ENCODE results near the gene DCANP1. TPM values are rescaled to one million over a fixed set of nuclear protein-coding genes. Genes with fewer than 3 reads are reported as not detected.
"Not testable (repeated sequence)": the region's sequence is repeated elsewhere in the genome, so short reads cannot be mapped to it uniquely, and the experiment has no call there.

The DCANP1 gene, protein sequence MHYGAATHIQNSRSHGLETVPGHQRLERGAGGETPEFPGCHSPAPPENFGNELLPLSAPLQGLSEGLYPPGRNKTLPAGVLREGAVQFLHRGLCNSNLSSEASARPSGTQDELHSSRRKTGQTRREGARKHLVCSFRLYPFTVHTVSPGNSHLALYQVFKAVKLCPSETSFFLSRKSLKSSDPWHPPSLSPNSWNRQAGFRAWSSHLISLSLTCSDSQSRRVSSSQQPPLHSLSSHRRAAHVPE
- 0.10 TPM in 1 of 2 replicates, not detected in the other for total RNA-seq
- total RNA-seq (2013), result 0.02 TPM
- polyA plus RNA-seq, result not detected in 2 replicates
- not detected in 2 replicates for polyA minus RNA-seq

- H3K79me2 ChIP-seq (ENCODE audit: control insufficient read depth, insufficient read depth, low read length), result no peaks in the 10 kb centered on the region
- TF ChIP-seq, protein P1, sequence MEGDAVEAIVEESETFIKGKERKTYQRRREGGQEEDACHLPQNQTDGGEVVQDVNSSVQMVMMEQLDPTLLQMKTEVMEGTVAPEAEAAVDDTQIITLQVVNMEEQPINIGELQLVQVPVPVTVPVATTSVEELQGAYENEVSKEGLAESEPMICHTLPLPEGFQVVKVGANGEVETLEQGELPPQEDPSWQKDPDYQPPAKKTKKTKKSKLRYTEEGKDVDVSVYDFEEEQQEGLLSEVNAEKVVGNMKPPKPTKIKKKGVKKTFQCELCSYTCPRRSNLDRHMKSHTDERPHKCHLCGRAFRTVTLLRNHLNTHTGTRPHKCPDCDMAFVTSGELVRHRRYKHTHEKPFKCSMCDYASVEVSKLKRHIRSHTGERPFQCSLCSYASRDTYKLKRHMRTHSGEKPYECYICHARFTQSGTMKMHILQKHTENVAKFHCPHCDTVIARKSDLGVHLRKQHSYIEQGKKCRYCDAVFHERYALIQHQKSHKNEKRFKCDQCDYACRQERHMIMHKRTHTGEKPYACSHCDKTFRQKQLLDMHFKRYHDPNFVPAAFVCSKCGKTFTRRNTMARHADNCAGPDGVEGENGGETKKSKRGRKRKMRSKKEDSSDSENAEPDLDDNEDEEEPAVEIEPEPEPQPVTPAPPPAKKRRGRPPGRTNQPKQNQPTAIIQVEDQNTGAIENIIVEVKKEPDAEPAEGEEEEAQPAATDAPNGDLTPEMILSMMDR (IDR thresholded peaks at IDR 0.05), result no peak
- TF ChIP-seq EZH2 (IDR thresholded peaks at IDR 0.05; ENCODE audit: borderline replicate concordance, insufficient read depth, low read depth, low read length, poor library complexity, severe bottlenecking), result no peak
- no peak within 1 kb of the TSS for H3K27ac ChIP-seq (ENCODE audit: low read length in 2 of 2)
- H3K9me3 Mint-ChIP-seq (ENCODE audit: insufficient read depth), result no peaks in the 10 kb centered on the region
- ATAC-seq (ENCODE audit: low read depth) (no peak), DNase-seq (no peak)
- intact Hi-C loops (cut with micrococcal nuclease), result no loop called here
- H3K4me3 Mint-ChIP-seq, result no peak within 1 kb of the TSS
- no peak within 1 kb of the TSS for H3K4me3 ChIP-seq (ENCODE audit: control extremely low read depth in 1 of 5, extremely low read depth in 1 of 5, insufficient read depth in 1 of 5, low read depth in 2 of 5, low read length in 4 of 5)
- ChIA-PET CTCF (interaction anchor here (0.8 to 1.6 kb wide), 3 partner anchors 8 to 10 kb away, joined by 3 to 9 read pairs (median 3); no protein-coding TSS in a partner anchor), POLR2A (no interaction called here)
- no peaks in the 10 kb centered on the region for H3K36me3 ChIP-seq (replicated peaks in 1 of 2; ENCODE audit: control extremely low read depth in 1 of 2, control insufficient read depth in 1 of 2, extremely low read depth in 1 of 2, insufficient read depth in 2 of 2, low read length in 1 of 2)
- H3K4me2 ChIP-seq (replicated peaks; ENCODE audit: low read depth, low read length, poor library complexity, severe bottlenecking), result no peak within 1 kb of the TSS
- peaks cover 0 to under 1% of the 10 kb centered on the region in 2 donors for H3K4me1 ChIP-seq (ENCODE audit: control insufficient read depth in 2 of 2, insufficient read depth in 2 of 2, low read length in 2 of 2)
- peaks cover 0 to 18% (median 0%) of the 10 kb centered on the region in 4 experiments for H3K27me3 ChIP-seq (replicated peaks in 1 of 4; ENCODE audit: control extremely low read depth in 1 of 4, control insufficient read depth in 3 of 4, insufficient read depth in 4 of 4, low read length in 3 of 4)
- H4K20me1 ChIP-seq (ENCODE audit: control insufficient read depth, insufficient read depth, low read length, poor library complexity, severe bottlenecking), result no peaks in the 10 kb centered on the region
- peaks cover 3% of the 10 kb centered on the region for H3K4me1 Mint-ChIP-seq
- H3K27me3 Mint-ChIP-seq, result peaks cover 36% of the 10 kb centered on the region
- 0% methylated on average over 1 of the region's 5 CpGs for WGBS (ENCODE audit: insufficient coverage)
- H3K9ac ChIP-seq (ENCODE audit: low read length), result no peak within 1 kb of the TSS
- peaks cover 0 to 3% (median 0%) of the 10 kb centered on the region in 3 donors for H3K9me3 ChIP-seq (ENCODE audit: control extremely low read depth in 1 of 3, control insufficient read depth in 2 of 3, insufficient read depth in 1 of 3, low read length in 2 of 3)
- H2AFZ ChIP-seq (ENCODE audit: insufficient read depth, low read depth, low read length, poor library complexity, severe bottlenecking), result no peak within 1 kb of the TSS
- H3K27ac Mint-ChIP-seq, result no peak within 1 kb of the TSS
Observed at GRCh38 chr5:135447298-135447929, at the start of gene DCANP1. Gene DCANP1, minus strand, starts transcription at chr5:135447348. Its CDS starts 240 bp downstream, at chr5:135447108.

DNA sequence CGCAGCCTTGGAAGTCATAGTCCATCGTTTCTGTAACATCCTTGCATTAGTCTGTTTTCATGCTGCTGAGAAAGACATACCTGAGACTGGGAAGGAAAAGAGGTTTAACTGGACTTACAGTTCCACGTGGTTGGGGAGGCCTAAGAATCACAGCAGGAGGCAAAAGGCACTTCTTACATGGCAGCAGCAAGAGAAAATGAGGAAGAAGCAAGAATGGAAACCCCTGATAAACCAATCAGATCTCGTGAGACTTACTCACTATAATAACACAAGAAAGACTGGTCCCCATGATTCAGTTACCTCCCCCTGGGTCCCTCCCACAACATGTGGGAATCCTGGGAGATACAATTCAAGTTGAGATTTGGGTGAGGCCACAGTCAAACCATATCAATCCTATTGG, 48.4 kb upstream of the DCANP1 start:
- H3K4me2 ChIP-seq (replicated peaks; ENCODE audit: low read depth, low read length, poor library complexity, severe bottlenecking); H3K9me3 Mint-ChIP-seq (ENCODE audit: insufficient read depth); H4K20me1 ChIP-seq (ENCODE audit: control insufficient read depth, insufficient read depth, low read length, poor library complexity, severe bottlenecking); intact Hi-C loops (cut with micrococcal nuclease); H3K4me3 Mint-ChIP-seq; POLR2A ChIA-PET; CTCF ChIA-PET; H3K4me1 Mint-ChIP-seq; H3K79me2 ChIP-seq (ENCODE audit: control insufficient read depth, insufficient read depth, low read length); ATAC-seq (ENCODE audit: low read depth); H3K4me3 ChIP-seq (ENCODE audit: control extremely low read depth in 1 of 5, extremely low read depth in 1 of 5, insufficient read depth in 1 of 5, low read depth in 2 of 5, low read length in 4 of 5); H2AFZ ChIP-seq (ENCODE audit: insufficient read depth, low read depth, low read length, poor library complexity, severe bottlenecking); H3K36me3 ChIP-seq (replicated peaks in 1 of 2; ENCODE audit: control extremely low read depth in 1 of 2, control insufficient read depth in 1 of 2, extremely low read depth in 1 of 2, insufficient read depth in 2 of 2, low read length in 1 of 2); H3K4me1 ChIP-seq (ENCODE audit: control insufficient read depth in 2 of 2, insufficient read depth in 2 of 2, low read length in 2 of 2); H3K9ac ChIP-seq (ENCODE audit: low read length); H3K27ac Mint-ChIP-seq; DNase-seq; H3K27ac ChIP-seq (ENCODE audit: low read length in 2 of 2); H3K9me3 ChIP-seq (ENCODE audit: control extremely low read depth in 1 of 3, control insufficient read depth in 2 of 3, insufficient read depth in 1 of 3, low read length in 2 of 3): not testable (repeated sequence)
- H3K27me3 Mint-ChIP-seq, result peaks cover 51% of the 10 kb centered on the region
- WGBS (ENCODE audit: insufficient coverage), result 88% methylated on average over 2 of the region's 4 CpGs
- peaks cover 0 to 39% (median 6%) of the 10 kb centered on the region in 4 experiments for H3K27me3 ChIP-seq (replicated peaks in 1 of 4; ENCODE audit: control extremely low read depth in 1 of 4, control insufficient read depth in 3 of 4, insufficient read depth in 4 of 4, low read length in 3 of 4)

Measured in B cell (primary cell).